Measurements from ENCODE around the gene PPP2R5A.

PPP2R5A gene

GRCh38 chr1:212297338-212297737, 12.1 kb downstream of the PPP2R5A start:
- no peak overlapping the region for H3K27ac ChIP-seq (replicated peaks)
- TF ChIP-seq POLR2AphosphoS5 (IDR thresholded peaks at IDR 0.05; ENCODE audit: low read depth): no peak
- no peak for TF ChIP-seq CTCF (IDR thresholded peaks at IDR 0.05; ENCODE audit: insufficient read depth, low read length)
- no peak for TF ChIP-seq SPI1 (IDR thresholded peaks at IDR 0.05; ENCODE audit: borderline replicate concordance, low read depth)
- TF ChIP-seq REST (IDR thresholded peaks at IDR 0.05; ENCODE audit: insufficient replicate concordance, low read depth): no peak
- TF ChIP-seq GABPA (IDR thresholded peaks at IDR 0.05; ENCODE audit: low read depth): no peak

GRCh38 chr1:212301580-212301979, 16.4 kb downstream of the PPP2R5A start:
- no peak overlapping the region for H3K4me3 ChIP-seq (replicated peaks; ENCODE audit: insufficient read depth, low read length)

More at GRCh38 chr1:212297338-212297737, 12.1 kb downstream of the PPP2R5A start:
- no peak overlapping the region for H3K4me3 ChIP-seq (replicated peaks; ENCODE audit: insufficient read depth, low read length)
- no peaks in the 10 kb centered on the region for H3K27me3 ChIP-seq (ENCODE audit: insufficient read depth, poor library complexity, severe bottlenecking)
- DNase-seq (ENCODE audit: low read depth in 1 of 2, low spot score in 1 of 2): no peak

More at GRCh38 chr1:212301580-212301979, 16.4 kb downstream of the PPP2R5A start:
- Histone ChIP-seq H3K27me3 (ENCODE audit: insufficient read depth, poor library complexity, severe bottlenecking) (no peaks in the 10 kb centered on the region), H3K27ac (replicated peaks) (no peak overlapping the region)
- no peak for DNase-seq (ENCODE audit: low read depth in 1 of 2, low spot score in 1 of 2)
- TF ChIP-seq GABPA (IDR thresholded peaks at IDR 0.05; ENCODE audit: low read depth) (no peak), POLR2AphosphoS5 (IDR thresholded peaks at IDR 0.05; ENCODE audit: low read depth) (no peak), CTCF (IDR thresholded peaks at IDR 0.05; ENCODE audit: insufficient read depth, low read length) (no peak), REST (IDR thresholded peaks at IDR 0.05; ENCODE audit: insufficient replicate concordance, low read depth) (no peak), SPI1 (IDR thresholded peaks at IDR 0.05; ENCODE audit: borderline replicate concordance, low read depth) (no peak)

Measured in HL-60 (cell line).